NCI-H82 treated with DMSO at 0.1 percent for 48 hours (cell line): ENCODE results near the gene VPS45.

ENCODE experiments used
- DNase-seq: peaks from one replicate; lab custom pipeline; 2025; ENCODE audit not compliant: unreplicated experiment; lab: John Stamatoyannopoulos, UW

Gene VPS45

GRCh38 chr1:150155413-150156071, 88.0 kb downstream of the VPS45 start:
- no peak for DNase-seq

GRCh38 chr1:150156868-150157603, 89.5 kb downstream of the VPS45 start:
- DNase-seq: no peak

- DNase-seq: no peak
Observed at GRCh38 chr1:150159550-150159949, 92.0 kb downstream of the VPS45 start.

GRCh38 chr1:150160964-150161621, 93.5 kb downstream of the VPS45 start:
- DNase-seq: no peak

- DNase-seq: no peak
Observed at GRCh38 chr1:150161747-150162581, 94.4 kb downstream of the VPS45 start.

GRCh38 chr1:150162582-150162861, 94.9 kb downstream of the VPS45 start:
- no peak for DNase-seq

GRCh38 chr1:150162862-150163706, 95.5 kb downstream of the VPS45 start:
- peak; percentile 36 for DNase-seq

GRCh38 chr1:150164224-150164623, 96.6 kb downstream of the VPS45 start:
- DNase-seq: no peak

GRCh38 chr1:150164779-150165178, 97.2 kb downstream of the VPS45 start:
- DNase-seq: no peak

GRCh38 chr1:150165622-150166612, 98.3 kb downstream of the VPS45 start:
- DNase-seq: peak; percentile 77

GRCh38 chr1:150168960-150169601, 101.5 kb downstream of the VPS45 start:
- no peak for DNase-seq

- DNase-seq: no peak
Observed at GRCh38 chr1:150171801-150172200, 104.2 kb downstream of the VPS45 start.

- DNase-seq: no peak
Observed at GRCh38 chr1:150173141-150173585, 105.6 kb downstream of the VPS45 start.

GRCh38 chr1:150176593-150176992, 109.0 kb downstream of the VPS45 start:
- no peak for DNase-seq

GRCh38 chr1:150178548-150178947, 111.0 kb downstream of the VPS45 start:
- DNase-seq: no peak

GRCh38 chr1:150179867-150180266, 112.3 kb downstream of the VPS45 start:
- DNase-seq: no peak

- DNase-seq: no peak
Observed at GRCh38 chr1:150180474-150180873, 112.9 kb downstream of the VPS45 start.

GRCh38 chr1:150182247-150182646, 114.7 kb downstream of the VPS45 start:
- DNase-seq: no peak

- no peak for DNase-seq
Observed at GRCh38 chr1:150183061-150183460, 115.5 kb downstream of the VPS45 start.
